Panc1 (cell line): ENCODE measurements around the gene MIPOL1.

Experiments used
- CTCF ChIP-seq: fragments of 450-650 bp; IDR thresholded peaks from 2 replicates; pipeline ENCODE4 v1.5.1; 2017; ENCODE audit warnings: mild to moderate bottlenecking
- POLR2AphosphoS5 ChIP-seq: IDR thresholded peaks from 2 replicates; pipeline ENCODE4 v1.6.1; 2012; ENCODE audit warnings: mild to moderate bottlenecking, low read depth, low read length, moderate library complexity
- REST ChIP-seq, 2 experiments: IDR thresholded peaks; 2 replicates each; pipeline ENCODE4 v1.6.1; 2011 to 2012; ENCODE audit warnings: low read depth in 2 of 2, control low read depth in 1 of 2, low read length in 1 of 2, mild to moderate bottlenecking in 1 of 2, moderate library complexity in 1 of 2; ENCODE audit not compliant: insufficient read depth in 1 of 2
- SIN3A ChIP-seq: IDR thresholded peaks from 2 replicates; pipeline ENCODE4 v1.6.1; 2012; ENCODE audit warnings: low read depth, mild to moderate bottlenecking, low read length, moderate library complexity, borderline replicate concordance; ENCODE audit not compliant: insufficient read depth
- TCF7L2 ChIP-seq: IDR thresholded peaks from 2 replicates; pipeline ENCODE4 v1.6.1; 2011; ENCODE audit warnings: mild to moderate bottlenecking, low read depth, low read length, inconsistent platforms

GRCh38 chr14:37422319-37422718, 224.6 kb downstream of the MIPOL1 start:
- TF ChIP-seq CTCF (no peak), POLR2AphosphoS5 (no peak), SIN3A (no peak), REST (IDR thresholded peaks at IDR 0.05; ENCODE audit: insufficient read depth in 1 of 2, low read depth in 2 of 2, low read length in 1 of 2) (no peak), TCF7L2 (no peak)
